ENCODE measurements around the gene EME2. TPM values are rescaled to one million over a fixed set of nuclear protein-coding genes. Genes with fewer than 3 reads are reported as not detected.

EME2 gene
- total RNA-seq, 1 experiment from 2014 or later: 63.6 TPM

DNA sequence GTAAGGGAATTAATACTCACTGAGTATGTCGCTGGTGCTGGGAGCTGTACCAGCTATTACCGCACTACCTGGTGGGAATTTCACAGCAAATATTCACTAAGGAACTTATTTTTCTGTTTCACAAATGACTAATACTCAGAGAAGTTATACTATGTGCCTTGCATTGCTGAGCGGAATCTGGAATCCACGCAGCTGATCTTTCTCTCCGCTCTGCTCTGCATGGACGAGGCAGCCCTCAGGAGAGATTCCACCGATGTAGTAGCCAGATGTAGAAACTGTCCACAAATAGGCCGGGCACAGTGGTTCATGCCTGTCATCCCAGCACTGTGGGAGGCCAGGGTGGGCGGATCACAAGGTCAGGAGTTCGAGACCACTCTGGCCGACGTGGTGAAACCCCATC lies 18.4 kb upstream of the EME2 start:
- H3K9ac ChIP-seq (ENCODE audit: extremely low read depth, insufficient read length, low read length): no peak overlapping the region

More for the DNA sequence above, 18.4 kb upstream of the EME2 start:
- DNase-seq: no peak
- H3K23ac ChIP-seq (ENCODE audit: insufficient read length, low read depth, low read length): no peak overlapping the region
- H4K5ac ChIP-seq (ENCODE audit: insufficient read length, low read depth, low read length): no peak overlapping the region
- no peak overlapping the region; a peak in 1 of 7 replicates for H3K27ac Mint-ChIP-seq
- H3K4me1 ChIP-seq (ENCODE audit: insufficient read depth, low read length): no peaks in the 10 kb centered on the region
- H3K27ac ChIP-seq (ENCODE audit: insufficient read length, low read depth, low read length): no peak overlapping the region
- no peaks in the 10 kb centered on the region for H4K20me1 ChIP-seq (ENCODE audit: control insufficient read depth, insufficient read depth, insufficient read length)
- H3K9me3 Mint-ChIP-seq: no peaks in the 10 kb centered on the region
- H3K27me3 ChIP-seq (ENCODE audit: insufficient read depth, low read length): no peaks in the 10 kb centered on the region
- H2BK15ac ChIP-seq (ENCODE audit: low read depth, low read length): no peak overlapping the region
- H2BK12ac ChIP-seq (ENCODE audit: insufficient read length, low read depth, low read length): no peak overlapping the region
- H3K27me3 Mint-ChIP-seq (ENCODE audit: low read depth): no peaks in the 10 kb centered on the region
- no peaks in the 10 kb centered on the region for H3K23me2 ChIP-seq (ENCODE audit: insufficient read length, low read depth, low read length, poor library complexity, severe bottlenecking)
- TF ChIP-seq, protein P1, sequence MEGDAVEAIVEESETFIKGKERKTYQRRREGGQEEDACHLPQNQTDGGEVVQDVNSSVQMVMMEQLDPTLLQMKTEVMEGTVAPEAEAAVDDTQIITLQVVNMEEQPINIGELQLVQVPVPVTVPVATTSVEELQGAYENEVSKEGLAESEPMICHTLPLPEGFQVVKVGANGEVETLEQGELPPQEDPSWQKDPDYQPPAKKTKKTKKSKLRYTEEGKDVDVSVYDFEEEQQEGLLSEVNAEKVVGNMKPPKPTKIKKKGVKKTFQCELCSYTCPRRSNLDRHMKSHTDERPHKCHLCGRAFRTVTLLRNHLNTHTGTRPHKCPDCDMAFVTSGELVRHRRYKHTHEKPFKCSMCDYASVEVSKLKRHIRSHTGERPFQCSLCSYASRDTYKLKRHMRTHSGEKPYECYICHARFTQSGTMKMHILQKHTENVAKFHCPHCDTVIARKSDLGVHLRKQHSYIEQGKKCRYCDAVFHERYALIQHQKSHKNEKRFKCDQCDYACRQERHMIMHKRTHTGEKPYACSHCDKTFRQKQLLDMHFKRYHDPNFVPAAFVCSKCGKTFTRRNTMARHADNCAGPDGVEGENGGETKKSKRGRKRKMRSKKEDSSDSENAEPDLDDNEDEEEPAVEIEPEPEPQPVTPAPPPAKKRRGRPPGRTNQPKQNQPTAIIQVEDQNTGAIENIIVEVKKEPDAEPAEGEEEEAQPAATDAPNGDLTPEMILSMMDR (conservative IDR thresholded peaks at IDR 0.05): no peak
- no peak overlapping the region for H2BK120ac ChIP-seq (ENCODE audit: low read depth, low read length, poor library complexity, severe bottlenecking)
- H3K14ac ChIP-seq (ENCODE audit: insufficient read depth, low read length): no peak overlapping the region
- no peaks in the 10 kb centered on the region for H3K79me2 ChIP-seq (ENCODE audit: insufficient read depth, low read length)
- H3K9me3 ChIP-seq (ENCODE audit: control insufficient read depth, low read depth, low read length): no peaks in the 10 kb centered on the region
- no peak overlapping the region for H3K18ac ChIP-seq (ENCODE audit: insufficient read length, low read depth, low read length)
- no peak overlapping the region for H2BK5ac ChIP-seq (ENCODE audit: insufficient read length, low read length)
- no peak overlapping the region for H3K56ac ChIP-seq (ENCODE audit: insufficient read length, low read depth, low read length)
- no peak overlapping the region for H3K4me3 Mint-ChIP-seq
- H2AFZ ChIP-seq (ENCODE audit: low read length): no peak overlapping the region
- H4K91ac ChIP-seq (ENCODE audit: insufficient read length, low read depth, low read length): no peak overlapping the region
- H3K36me3 Mint-ChIP-seq (ENCODE audit: insufficient read depth in 1 of 3, low read depth in 3 of 3): peaks cover 0 to 32% (median 21%) of the 10 kb centered on the region in 3 experiments; a peak in 6 of 7 replicates
- H4K8ac ChIP-seq (replicated peaks; ENCODE audit: insufficient read length, low read depth, low read length): no peak overlapping the region
- H3K4me2 ChIP-seq (ENCODE audit: insufficient read depth, insufficient read length, low read length): no peak overlapping the region
- H3K4ac ChIP-seq (ENCODE audit: low read depth, low read length): no peak overlapping the region
- H3T11ph ChIP-seq (ENCODE audit: low read length): no peak overlapping the region
- no peaks in the 10 kb centered on the region for H3K4me1 Mint-ChIP-seq
- H2BK20ac ChIP-seq (ENCODE audit: low read depth, low read length, poor library complexity, severe bottlenecking): no peak overlapping the region
- no CpG with 5 or more reads among the region's 12 CpGs for WGBS (ENCODE audit: extremely low coverage, insufficient read length, low lambda C conversion rate)
- H3K79me1 ChIP-seq (ENCODE audit: insufficient read depth, low read depth, low read length, poor library complexity, severe bottlenecking): no peaks in the 10 kb centered on the region
- H2AK5ac ChIP-seq (ENCODE audit: insufficient read length, low read length): no peak overlapping the region

Data from H9 (cell line).